GM18951 (cell line): ENCODE data around the gene CACNA1H.

Experiments
- POLR2A ChIP-seq: IDR thresholded peaks from 4 replicates; pipeline ENCODE4 v1.6.1; 2011; ENCODE audit warnings: mild to moderate bottlenecking; ENCODE audit not compliant: insufficient read length, insufficient read depth; ENCODE audit errors: extremely low read depth
- in situ Hi-C: fragments of 300-500 bp; cut with MboI; formaldehyde crosslinking; loops from one replicate; pipeline ENCODE4 v1.12.0; 2022; ENCODE audit warnings: low sequenced_read_pairs, mixed read lengths, inconsistent platforms; ENCODE audit not compliant: unreplicated experiment

The CACNA1H gene

DNA sequence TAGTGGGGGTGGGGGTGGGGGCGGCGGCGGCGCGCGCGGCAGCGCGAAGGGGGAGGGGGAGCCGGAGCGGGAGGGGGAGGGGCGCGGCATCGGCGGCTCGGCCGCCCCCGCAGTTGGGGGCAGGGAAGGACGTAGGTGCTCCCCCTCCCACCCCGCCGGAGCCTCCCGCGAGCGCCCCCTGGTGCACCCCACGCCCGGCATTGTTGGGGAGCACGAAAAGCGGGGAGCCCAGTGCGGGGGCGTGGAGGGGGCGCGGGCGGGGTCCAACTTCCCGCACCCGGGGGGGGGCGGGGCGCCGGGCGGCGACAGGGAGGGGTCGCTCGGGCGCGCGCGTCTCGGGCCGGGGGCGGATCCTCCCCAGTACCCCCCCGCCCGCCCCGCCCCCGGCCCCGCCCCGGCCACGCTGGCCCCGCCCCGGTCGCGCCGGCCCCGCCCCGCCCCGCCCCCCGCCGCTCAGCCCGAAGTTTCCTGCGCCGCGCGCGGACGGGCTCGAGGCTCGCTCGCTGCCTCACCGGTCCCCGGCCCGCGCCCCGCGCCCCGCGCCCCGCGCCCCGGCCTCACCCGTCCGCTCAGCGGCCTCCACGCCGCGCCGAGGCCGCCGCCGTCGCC lies at the start of gene CACNA1H:
Gene CACNA1H, plus strand, starts transcription at position 456 of the 609 bp plus-strand sequence. CDS start 632 bp downstream, outside the sequence.
- in situ Hi-C loops, result no loop called here

DNA sequence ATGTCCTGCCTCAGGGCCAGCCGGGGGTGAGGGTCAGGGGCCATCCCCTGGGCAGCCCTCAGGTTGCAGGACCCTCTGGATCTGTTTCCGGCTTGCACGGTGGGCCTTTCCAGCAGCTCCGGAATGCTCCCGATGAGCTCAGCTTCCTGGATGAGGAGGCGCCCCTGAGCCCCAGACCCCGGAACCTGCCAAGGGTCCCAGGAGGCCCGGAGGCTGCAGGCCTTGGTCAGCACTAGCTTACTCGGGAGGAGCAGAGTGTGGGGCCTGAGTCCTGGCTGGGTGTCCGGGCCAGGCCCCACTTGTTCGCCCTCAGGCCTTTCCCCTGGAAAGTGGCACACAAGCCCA lies 49.3 kb upstream of the CACNA1H start:
- in situ Hi-C loops, result no loop called here

More for the DNA sequence above, at the start of gene CACNA1H:
- TF ChIP-seq POLR2A, result no peak

DNA sequence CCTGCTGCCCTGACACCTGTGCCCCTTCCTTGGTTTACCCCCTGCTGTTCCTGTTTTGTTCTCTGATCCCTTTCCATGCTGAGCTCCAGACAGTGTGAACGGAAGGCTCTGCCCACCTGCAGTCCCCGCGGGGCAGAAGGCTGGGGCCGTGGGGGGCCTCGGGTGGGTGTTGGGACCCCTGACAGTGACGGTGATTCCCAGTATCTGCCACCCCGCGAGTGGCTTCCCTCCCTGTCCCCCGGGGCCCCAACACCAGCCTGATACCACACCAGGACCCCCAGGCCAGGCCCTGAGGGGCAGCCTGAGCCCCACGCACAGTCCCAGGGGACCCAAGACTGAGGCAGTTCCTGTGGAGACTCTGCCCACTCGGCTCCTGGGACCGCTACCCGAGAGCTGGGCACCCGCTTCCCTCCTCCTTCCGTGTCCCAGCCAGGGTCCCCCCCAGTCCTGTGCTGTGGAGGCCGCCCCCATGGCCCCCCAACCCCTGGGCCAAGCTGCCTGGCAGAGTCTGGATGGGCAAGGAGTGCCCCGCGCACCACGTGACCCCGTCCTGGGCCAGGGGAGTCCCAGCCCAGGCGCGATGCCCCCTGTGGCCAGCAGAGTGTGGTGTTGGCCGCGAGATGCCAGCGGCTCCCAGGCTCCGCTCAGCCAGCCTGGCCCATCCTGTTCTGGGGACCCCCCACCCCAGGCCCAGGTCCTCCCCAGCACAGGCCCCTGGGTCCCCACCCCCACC lies 46.9 kb upstream of the CACNA1H start:
- TF ChIP-seq POLR2A, result no peak
- in situ Hi-C loops, result no loop called here

More for the DNA sequence above, 49.3 kb upstream of the CACNA1H start:
- no peak for TF ChIP-seq POLR2A

DNA sequence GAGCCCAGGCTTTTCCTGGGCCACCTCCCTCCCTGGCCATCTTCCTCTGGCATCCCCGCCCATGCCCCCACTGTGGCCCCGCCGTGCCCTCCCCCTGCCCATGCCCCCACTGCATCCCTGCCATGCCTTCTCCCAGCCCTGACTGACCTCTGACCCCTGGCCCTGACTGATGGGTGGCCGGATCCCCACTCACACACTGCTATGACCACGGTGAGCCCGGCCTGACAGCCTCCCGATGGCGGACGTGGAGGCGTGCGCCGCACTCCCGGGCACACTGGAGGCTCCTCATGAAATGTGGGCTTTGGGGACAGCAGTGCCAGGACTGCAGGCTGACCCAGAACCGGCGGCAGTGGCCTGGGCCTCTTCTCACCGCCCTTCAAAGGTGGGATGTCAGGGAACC lies 46.2 kb upstream of the CACNA1H start:
- in situ Hi-C loops, result no loop called here
- TF ChIP-seq POLR2A, result no peak

DNA sequence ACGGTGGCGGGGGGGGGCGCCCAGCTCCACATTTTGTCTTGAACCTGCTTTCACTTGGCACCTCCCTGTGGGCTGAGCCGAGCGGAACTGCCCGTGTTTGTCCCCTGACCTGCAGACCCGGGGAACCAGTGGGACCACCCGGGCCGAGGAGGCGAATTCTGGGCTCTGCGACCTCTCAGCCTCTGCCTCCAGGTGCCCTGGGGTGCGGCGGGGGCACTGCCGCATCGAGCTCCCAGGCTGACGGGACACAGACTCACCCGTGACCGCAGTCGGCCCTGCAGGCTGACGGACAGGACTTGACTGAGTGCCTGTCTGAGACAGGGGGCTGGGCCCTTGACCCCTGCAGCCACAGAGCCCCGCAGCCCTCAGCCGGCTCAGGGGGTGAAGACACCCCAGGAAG lies 45.8 kb upstream of the CACNA1H start:
- in situ Hi-C loops, result no loop called here
- TF ChIP-seq POLR2A, result no peak

DNA sequence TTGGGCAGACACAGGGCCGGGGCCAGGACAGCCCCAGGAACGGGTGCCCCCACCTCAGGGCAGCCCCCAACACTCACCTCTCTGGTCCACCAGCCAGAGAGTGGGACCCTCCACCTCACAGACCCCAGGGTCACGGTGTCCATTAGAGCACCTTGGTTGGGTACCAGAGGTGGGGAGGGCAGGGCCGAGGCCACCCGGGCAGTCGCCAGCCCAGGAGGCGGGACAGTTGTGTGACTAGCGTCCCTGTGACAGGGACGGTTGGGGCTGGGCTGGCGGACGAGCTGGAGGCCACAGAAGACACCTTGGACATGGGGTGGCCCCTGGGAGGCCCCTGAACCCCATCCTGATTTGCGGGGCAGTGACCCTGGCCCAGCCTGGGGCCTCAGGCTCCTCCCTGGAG lies 45.2 kb upstream of the CACNA1H start:
- in situ Hi-C loops, result no loop called here
- TF ChIP-seq POLR2A, result no peak

DNA sequence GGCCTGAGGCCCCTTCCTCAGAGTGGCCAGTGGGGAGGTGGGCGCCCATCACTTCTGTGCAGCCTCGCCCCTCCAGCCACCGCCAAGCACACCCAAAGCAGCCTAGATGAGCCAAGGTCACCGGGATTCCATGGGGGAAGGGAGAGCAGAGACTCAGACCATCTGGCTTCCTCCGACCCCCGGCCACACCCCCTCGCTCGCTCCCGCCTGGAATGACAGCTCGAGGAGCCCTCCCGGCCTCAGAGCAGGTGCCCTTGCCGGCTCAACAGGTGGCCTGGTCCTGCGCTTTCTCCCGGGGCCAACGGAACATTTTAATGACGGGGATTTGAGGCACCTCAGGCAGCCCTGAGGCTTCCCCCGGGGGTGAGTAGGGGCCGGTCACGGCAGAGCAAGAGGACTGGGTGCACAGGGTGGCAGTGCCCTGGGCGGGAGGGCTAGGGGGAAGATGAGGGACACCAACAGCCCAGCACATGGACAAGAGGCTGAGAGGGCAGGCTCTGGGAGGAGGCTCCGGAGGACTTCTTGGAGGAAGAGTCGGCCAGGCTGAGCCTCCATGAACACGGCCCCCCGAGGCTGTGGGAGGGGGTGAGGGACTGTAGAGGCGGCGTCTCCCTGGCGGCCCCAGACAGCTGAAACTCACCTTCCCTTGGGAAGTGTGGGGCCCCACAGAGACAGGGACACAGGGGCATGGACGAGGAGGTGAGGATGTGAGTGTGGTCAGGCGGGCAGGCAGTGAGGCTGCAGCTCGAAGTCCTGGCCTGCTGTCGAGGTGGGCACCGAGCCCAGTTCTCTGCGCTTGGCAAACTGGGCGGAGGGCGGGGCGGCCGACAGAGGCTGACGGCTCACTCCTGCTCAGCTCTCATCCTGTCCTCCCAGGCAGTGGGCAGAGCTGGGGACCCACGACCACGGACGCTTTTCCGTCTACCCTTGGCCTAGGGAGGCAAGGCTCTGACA lies 44.3 kb upstream of the CACNA1H start:
- TF ChIP-seq POLR2A, result no peak
- in situ Hi-C loops, result no loop called here

DNA sequence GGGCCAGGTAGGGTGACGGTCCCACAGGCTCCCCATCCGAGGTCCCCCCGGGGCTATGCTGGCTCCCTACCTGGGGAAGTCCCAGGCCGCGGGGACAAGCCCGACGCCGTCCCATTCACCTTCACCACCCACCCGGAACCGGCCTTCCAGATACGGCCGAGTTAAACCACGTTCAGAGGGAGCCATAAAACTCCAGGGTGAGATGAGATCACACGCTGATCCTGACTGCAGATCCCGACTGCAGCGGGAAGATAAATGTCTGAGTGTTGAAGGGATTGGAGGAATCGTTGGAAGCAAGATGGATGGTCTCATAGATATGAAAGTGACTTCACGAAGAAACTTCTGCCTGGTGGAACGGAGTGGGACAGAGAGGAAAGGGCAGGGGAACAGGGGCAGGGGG lies 43.3 kb upstream of the CACNA1H start:
- no peak for TF ChIP-seq POLR2A
- in situ Hi-C loops, result no loop called here

DNA sequence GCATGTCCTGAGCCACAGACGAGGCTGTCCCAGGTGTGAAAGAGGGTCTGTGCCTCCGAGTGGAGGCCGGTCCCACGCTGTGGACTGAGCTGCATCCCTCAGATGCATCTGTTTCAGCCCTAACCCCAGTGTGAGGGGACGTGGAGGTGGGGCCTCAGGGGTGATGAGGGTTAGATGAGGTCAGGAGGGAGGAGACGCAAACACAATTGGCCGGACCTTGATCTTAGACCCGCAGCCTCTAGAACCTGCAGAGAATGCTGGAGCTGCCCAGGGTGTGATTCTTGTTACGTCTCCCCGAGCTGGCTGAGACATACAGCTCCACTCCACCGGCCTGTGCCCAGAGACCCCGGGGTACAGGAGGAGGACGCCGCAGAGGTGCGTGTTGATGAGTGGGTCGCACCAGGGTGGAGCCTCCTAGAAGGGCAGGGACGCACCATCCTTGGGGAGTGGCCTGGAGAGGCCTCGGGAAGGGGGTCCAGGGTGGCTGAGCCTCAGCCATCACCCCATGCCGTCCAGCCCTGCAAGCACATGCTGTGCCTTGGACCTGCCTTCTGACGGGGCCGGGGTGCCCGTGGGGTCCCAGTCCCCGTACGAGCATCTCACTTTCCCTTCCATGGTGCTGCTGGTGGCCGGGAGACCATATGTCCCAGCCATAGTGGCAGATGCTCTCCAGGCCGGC lies 40.3 kb upstream of the CACNA1H start:
- TF ChIP-seq POLR2A, result no peak
- in situ Hi-C loops, result no loop called here

DNA sequence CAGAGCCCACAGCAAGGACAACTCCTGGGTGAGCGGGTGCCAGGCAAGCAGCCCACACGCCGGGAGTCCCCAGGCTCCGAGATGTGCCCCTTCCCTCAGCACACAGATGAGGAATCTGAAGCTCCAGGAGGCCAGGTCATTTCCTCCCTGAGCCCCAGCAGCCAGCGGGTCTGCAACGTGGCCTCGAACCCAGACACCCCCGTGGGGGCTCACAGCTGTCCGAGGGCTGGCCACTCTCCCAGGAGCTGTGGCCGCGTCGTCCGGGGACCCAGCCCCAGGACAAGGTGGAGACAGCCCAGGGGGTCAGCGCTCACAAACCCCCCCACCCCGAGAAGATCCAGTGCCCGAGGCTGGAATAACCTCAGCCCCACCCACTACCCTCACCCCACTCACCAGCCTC lies 39.4 kb upstream of the CACNA1H start:
- TF ChIP-seq POLR2A, result no peak
- in situ Hi-C loops, result no loop called here

DNA sequence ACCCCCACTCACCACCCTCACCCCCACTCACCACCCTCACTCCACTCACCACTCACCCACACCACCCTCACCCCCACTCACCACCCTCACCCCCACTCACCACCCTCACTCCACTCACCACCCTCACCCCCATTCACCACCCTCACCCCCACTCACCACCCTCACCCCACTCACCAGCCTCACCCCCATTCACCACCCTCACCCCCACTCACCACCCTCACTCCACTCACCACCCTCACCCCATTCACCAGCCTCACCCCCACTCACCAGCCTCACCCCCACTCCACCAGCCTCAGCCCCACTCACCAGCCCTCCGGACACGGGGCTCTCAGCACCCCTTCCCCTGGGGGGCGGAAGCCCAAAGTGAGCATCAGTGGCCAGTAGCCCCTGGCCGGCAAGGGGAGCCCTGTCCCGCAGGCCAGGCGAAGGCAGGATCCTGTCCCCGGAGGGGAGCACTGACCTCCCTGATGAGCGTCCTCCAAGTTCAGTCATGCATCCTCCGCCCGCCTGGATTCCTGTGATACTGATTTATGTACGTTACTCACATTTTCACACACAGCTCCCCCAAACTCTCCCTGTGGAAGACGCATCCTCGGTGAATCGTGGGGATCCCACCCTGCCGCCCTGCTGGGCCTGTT lies 38.9 kb upstream of the CACNA1H start:
- no peak for TF ChIP-seq POLR2A
- in situ Hi-C loops, result no loop called here

DNA sequence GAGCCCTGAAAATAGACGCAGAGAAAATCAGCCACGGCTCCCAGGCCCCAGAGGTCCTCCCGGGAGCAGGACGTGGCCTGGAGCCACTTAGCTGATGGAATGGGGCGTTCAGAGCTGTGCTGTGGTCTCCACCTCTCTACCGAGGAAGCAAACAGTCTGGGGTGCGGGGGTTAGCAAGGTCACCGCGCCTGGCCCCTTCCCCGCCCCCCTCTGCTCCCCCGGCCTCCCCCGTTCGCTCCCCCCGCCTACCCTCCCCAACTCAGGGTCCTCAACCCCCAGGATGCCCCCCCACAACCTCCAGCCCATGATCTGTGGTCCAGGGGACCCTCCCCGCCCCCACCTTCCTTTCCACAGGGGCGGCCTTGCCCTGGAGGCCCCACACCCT lies 36.2 kb upstream of the CACNA1H start:
- no peak for TF ChIP-seq POLR2A
- in situ Hi-C loops, result no loop called here
